HG03196 (cell line): ENCODE results near the gene PLBD1.

Experiments used
- ATAC-seq: cut with Tn5 transposase; IDR thresholded peaks from one replicate; pipeline ENCODE4 v1.9.1; 2021; ENCODE audit not compliant: unreplicated experiment

Gene PLBD1

GRCh38 chr12:14570231-14570630, 2.5 kb upstream of the PLBD1 start:
- no peak for ATAC-seq

- ATAC-seq = no peak
Observed at GRCh38 chr12:14564336-14564959, 3.2 kb downstream of the PLBD1 start.

- no peak for ATAC-seq
Observed at GRCh38 chr12:14563046-14563445, 4.6 kb downstream of the PLBD1 start.

- no peak for ATAC-seq
Observed at GRCh38 chr12:14562279-14562678, 5.4 kb downstream of the PLBD1 start.

- no peak for ATAC-seq
Observed at GRCh38 chr12:14561677-14562238, 5.9 kb downstream of the PLBD1 start.

GRCh38 chr12:14560904-14561574, 6.6 kb downstream of the PLBD1 start:
- no peak for ATAC-seq

- no peak for ATAC-seq
Observed at GRCh38 chr12:14558473-14558959, 9.2 kb downstream of the PLBD1 start.

GRCh38 chr12:14557966-14558365, 9.7 kb downstream of the PLBD1 start:
- ATAC-seq = no peak

- no peak for ATAC-seq
Observed at GRCh38 chr12:14554281-14555007, 13.2 kb downstream of the PLBD1 start.

GRCh38 chr12:14548609-14549008, 19.1 kb downstream of the PLBD1 start:
- no peak for ATAC-seq

- no peak for ATAC-seq
Observed at GRCh38 chr12:14547571-14547970, 20.1 kb downstream of the PLBD1 start.

- no peak for ATAC-seq
Observed at GRCh38 chr12:14545144-14546124, 22.2 kb downstream of the PLBD1 start.

GRCh38 chr12:14540801-14541462, 26.8 kb downstream of the PLBD1 start:
- no peak for ATAC-seq

- ATAC-seq = no peak
Observed at GRCh38 chr12:14537088-14537487, 30.6 kb downstream of the PLBD1 start.

- ATAC-seq = no peak
Observed at GRCh38 chr12:14532152-14532551, 35.5 kb downstream of the PLBD1 start.

GRCh38 chr12:14525964-14526363, 41.7 kb downstream of the PLBD1 start:
- ATAC-seq = no peak

GRCh38 chr12:14521822-14522221, 45.9 kb downstream of the PLBD1 start:
- ATAC-seq = no peak

- no peak for ATAC-seq
Observed at GRCh38 chr12:14514946-14515345, 52.7 kb downstream of the PLBD1 start.

GRCh38 chr12:14514154-14514842, 53.4 kb downstream of the PLBD1 start:
- ATAC-seq = no peak
